H1 (cell line): ENCODE results near the gene CEP192. TPM values are rescaled to one million over a fixed set of nuclear protein-coding genes. Genes with fewer than 3 reads are reported as not detected.

Source experiments
- CTCF ChIA-PET: fragments of 300-600 bp; sonication (Branson Sonifier 250); formaldehyde crosslinking; loops from one replicate; lab custom pipeline; 2021; ENCODE audit not compliant: partially characterized antibody; lab: Charles Lee
- POLR2A ChIA-PET: fragments of 300-600 bp; sonication (Branson Sonifier 250); formaldehyde crosslinking; loops from one replicate; lab custom pipeline; 2021; ENCODE audit warnings: inconsistent platforms; ENCODE audit not compliant: partially characterized antibody; lab: Charles Lee
- DNase-seq, 2 experiments: peaks; one replicate each; pipeline versions ENCODE4 v3.0.0 to v3.0.0-alpha.2; 2010 to 2022; ENCODE audit warnings: low spot score in 2 of 2, low read depth in 1 of 2, mixed read lengths in 1 of 2
- FAIRE-seq: peaks from 2 replicates; lab custom pipeline; 2011; peaks lifted over from hg19 to GRCh38; lab: Jason Lieb, UNC
- H2AFZ ChIP-seq: 2 replicates; pipeline ENCODE4 v1.8.1; 2012; ENCODE audit warnings: low read length, inconsistent platforms
- H2AK5ac ChIP-seq: 2 replicates; pipeline ENCODE4 v1.6.1; 2013; ENCODE audit warnings: low read depth, low read length
- H2BK120ac ChIP-seq: replicated peaks from 2 replicates; pipeline ENCODE3; 2013; ENCODE audit warnings: low read depth, low read length, inconsistent platforms
- H2BK12ac ChIP-seq: 2 replicates; pipeline ENCODE4 v1.6.1; 2013; ENCODE audit warnings: low read depth, low read length
- H2BK15ac ChIP-seq: 2 replicates; pipeline ENCODE4 v1.6.1; 2013; ENCODE audit warnings: low read length
- H2BK20ac ChIP-seq: 2 replicates; pipeline ENCODE4 v1.6.1; 2013; ENCODE audit warnings: low read length
- H2BK5ac ChIP-seq: 2 replicates; pipeline ENCODE4 v1.6.1; 2013; ENCODE audit warnings: low read depth, low read length
- H3K14ac ChIP-seq: 2 replicates; pipeline ENCODE4 v1.6.1; 2013; ENCODE audit warnings: inconsistent platforms; ENCODE audit not compliant: insufficient read length
- H3K18ac ChIP-seq: 2 replicates; pipeline ENCODE4 v1.6.1; 2013; ENCODE audit warnings: low read length; ENCODE audit errors: extremely low read depth
- H3K23ac ChIP-seq: 2 replicates; pipeline ENCODE4 v1.6.1; 2013; ENCODE audit warnings: inconsistent platforms; ENCODE audit not compliant: insufficient read length
- H3K23me2 ChIP-seq: 2 replicates; pipeline ENCODE4 v1.6.1; 2013; ENCODE audit warnings: low read depth, low read length
- H3K27ac ChIP-seq: 2 replicates; pipeline ENCODE4 v1.6.1; 2011; ENCODE audit warnings: low read depth, low read length, inconsistent platforms
- H3K27me3 ChIP-seq, 4 experiments: replicated peaks in 1 of 4; 1 replicate in 1 of 4; 2 replicates in 3 of 4; pipeline versions ENCODE4 v1.6.1 to v1.8.1; 2011 to 2013; ENCODE audit warnings: low read length in 3 of 4, mild to moderate bottlenecking in 3 of 4, inconsistent platforms in 2 of 4, mixed read lengths in 2 of 4, moderate library complexity in 1 of 4; ENCODE audit not compliant: control insufficient read depth in 3 of 4, insufficient read depth in 3 of 4; ENCODE audit errors: extremely low read depth in 1 of 4
- H3K36me3 ChIP-seq, 4 experiments: 2 replicates each; pipeline versions ENCODE4 v1.6.1 to v1.8.1; 2011 to 2013; ENCODE audit warnings: mild to moderate bottlenecking in 4 of 4, low read length in 3 of 4, moderate library complexity in 2 of 4, control low read depth in 1 of 4, inconsistent platforms in 1 of 4; ENCODE audit not compliant: insufficient read depth in 4 of 4, control insufficient read depth in 2 of 4
- H3K4ac ChIP-seq: replicated peaks from 2 replicates; pipeline ENCODE3; 2013; ENCODE audit warnings: low read length, low read depth, mixed read lengths, inconsistent platforms; ENCODE audit not compliant: insufficient read length
- H3K4me1 ChIP-seq, 4 experiments: replicated peaks in 1 of 4; 1 replicate in 1 of 4; 2 replicates in 3 of 4; pipeline versions ENCODE4 v1.6.1 to v1.8.1; 2011 to 2013; ENCODE audit warnings: low read length in 3 of 4, inconsistent platforms in 2 of 4, mixed read lengths in 1 of 4; ENCODE audit not compliant: insufficient read depth in 4 of 4, control insufficient read depth in 3 of 4
- H3K4me2 ChIP-seq, 2 experiments: 2 replicates each; pipeline versions ENCODE4 v1.6.1 to v1.8.1; 2011 to 2013; ENCODE audit warnings: low read depth in 2 of 2, low read length in 2 of 2, control low read depth in 1 of 2, inconsistent platforms in 1 of 2, mild to moderate bottlenecking in 1 of 2; ENCODE audit not compliant: insufficient read depth in 1 of 2
- H3K4me3 ChIP-seq, 4 experiments: fragments of 200-600, 300-600 bp in 1 of 4; sonication (generic), shearing (Covaris generic), sonication (Bioruptor Twin) in 1 of 4; 2 replicates each; pipeline versions ENCODE4 v1.5.1 to v1.8.1; 2011 to 2016; ENCODE audit warnings: low read length in 4 of 4, low read depth in 3 of 4, control low read depth in 2 of 4, inconsistent platforms in 2 of 4, mild to moderate bottlenecking in 2 of 4, mixed read lengths in 1 of 4, moderate library complexity in 1 of 4; ENCODE audit not compliant: insufficient read depth in 2 of 4; ENCODE audit errors: extremely low read depth in 1 of 4
- H3K56ac ChIP-seq: replicated peaks from 2 replicates; pipeline ENCODE3; 2013; ENCODE audit warnings: low read depth, mild to moderate bottlenecking, mixed read lengths, low read length, inconsistent platforms; ENCODE audit not compliant: insufficient read length
- H3K79me1 ChIP-seq: 2 replicates; pipeline ENCODE4 v1.6.1; 2013; ENCODE audit warnings: low read depth, low read length, control low read depth
- H3K79me2 ChIP-seq, 2 experiments: 2 replicates each; pipeline versions ENCODE4 v1.6.1 to v1.8.1; 2012 to 2013; ENCODE audit warnings: low read length in 2 of 2, mild to moderate bottlenecking in 2 of 2, inconsistent platforms in 1 of 2; ENCODE audit not compliant: insufficient read depth in 2 of 2, control insufficient read depth in 1 of 2
- H3K9ac ChIP-seq, 4 experiments: replicated peaks in 1 of 4; 1 replicate in 1 of 4; 2 replicates in 3 of 4; pipeline versions ENCODE4 v1.6.1 to v1.8.1; 2011 to 2013; ENCODE audit warnings: low read depth in 3 of 4, low read length in 3 of 4, control low read depth in 2 of 4, mild to moderate bottlenecking in 2 of 4, moderate library complexity in 2 of 4, inconsistent platforms in 1 of 4; ENCODE audit errors: extremely low read depth in 1 of 4
- H3K9me3 ChIP-seq, 2 experiments: 2 replicates each; pipeline versions ENCODE4 v1.6.1 to v1.8.1; 2012 to 2013; ENCODE audit warnings: mild to moderate bottlenecking in 2 of 2, moderate library complexity in 2 of 2, control low read depth in 1 of 2, inconsistent platforms in 1 of 2, low read depth in 1 of 2, low read length in 1 of 2, mixed read lengths in 1 of 2; ENCODE audit not compliant: insufficient read depth in 2 of 2
- H4K20me1 ChIP-seq, 2 experiments: replicated peaks in 1 of 2; 2 replicates each; pipeline versions ENCODE3 to v1.8.1; 2011 to 2013; ENCODE audit warnings: inconsistent platforms in 2 of 2, low read length in 2 of 2, mild to moderate bottlenecking in 1 of 2; ENCODE audit not compliant: insufficient read depth in 2 of 2, control insufficient read depth in 1 of 2
- H4K5ac ChIP-seq: 2 replicates; pipeline ENCODE4 v1.6.1; 2013; ENCODE audit warnings: low read length, low read depth, mixed read lengths, inconsistent platforms; ENCODE audit not compliant: insufficient read length
- H4K8ac ChIP-seq: 2 replicates; pipeline ENCODE4 v1.8.0; 2013; ENCODE audit warnings: mild to moderate bottlenecking, moderate library complexity, low read length, inconsistent platforms; ENCODE audit not compliant: insufficient read depth; ENCODE audit errors: extremely low read depth
- H4K91ac ChIP-seq: replicated peaks from 2 replicates; pipeline ENCODE3; 2013; ENCODE audit warnings: low read length, mixed read lengths, inconsistent platforms; ENCODE audit not compliant: insufficient read length
- ATF2 ChIP-seq: IDR thresholded peaks from 2 replicates; pipeline ENCODE4 v1.6.1; 2012; ENCODE audit warnings: low read length, inconsistent platforms
- E2F6 ChIP-seq: IDR thresholded peaks from 2 replicates; pipeline ENCODE4 v1.6.1; 2012; ENCODE audit warnings: inconsistent platforms
- KDM4A ChIP-seq: IDR thresholded peaks from one replicate; pipeline ENCODE4 v1.7.1; 2012; ENCODE audit warnings: low read depth, mild to moderate bottlenecking, moderate library complexity, low read length, inconsistent platforms; ENCODE audit not compliant: severe bottlenecking
- POLR2AphosphoS5 ChIP-seq: IDR thresholded peaks from 2 replicates; pipeline ENCODE4 v1.6.1; 2011; ENCODE audit warnings: low read depth, low read length
- RFX5 ChIP-seq: IDR thresholded peaks from 2 replicates; pipeline ENCODE4 v1.6.1; 2011; ENCODE audit warnings: low read depth, low read length, improper control_type of control experiment, borderline replicate concordance
- RNF2 ChIP-seq: fragments of 200-900, 300-1000 bp; sonication (generic); IDR thresholded peaks from 2 replicates; pipeline ENCODE4 v1.7.1; 2016; ENCODE audit warnings: borderline replicate concordance, low read depth, mild to moderate bottlenecking, antibody characterized with exemption, low read length; ENCODE audit not compliant: poor library complexity, severe bottlenecking; ENCODE audit errors: missing control alignments
- SP4 ChIP-seq: IDR thresholded peaks from 2 replicates; pipeline ENCODE4 v1.6.1; 2012; ENCODE audit warnings: low read length, inconsistent platforms
- SRF ChIP-seq: IDR thresholded peaks from 2 replicates; pipeline ENCODE4 v1.6.1; 2011; ENCODE audit warnings: mild to moderate bottlenecking, low read depth, low read length, moderate library complexity
- TAF1 ChIP-seq: IDR thresholded peaks from 2 replicates; pipeline ENCODE4 v1.6.1; 2011; ENCODE audit warnings: mild to moderate bottlenecking, low read depth, low read length
- TEAD4 ChIP-seq: IDR thresholded peaks from 2 replicates; pipeline ENCODE4 v1.6.1; 2012; ENCODE audit warnings: low read depth, low read length, inconsistent platforms, mixed read lengths
- ZNF274 ChIP-seq: IDR thresholded peaks from 2 replicates; pipeline ENCODE4 v1.7.0; 2012; ENCODE audit warnings: low read length, borderline replicate concordance; ENCODE audit errors: extremely low read depth
- WGBS, 2 experiments: shearing (Covaris generic) in 1 of 2; methylation state at CpG; one replicate each; pipeline versions ENCODE4 v1.1.6 to v1.1.7; 2013 to 2015; ENCODE audit warnings: low lambda C conversion rate in 2 of 2, mixed read lengths in 2 of 2, inconsistent platforms in 1 of 2, low coverage in 1 of 2, missing lambda C conversion rate in 1 of 2; ENCODE audit not compliant: insufficient replicate concordance in 2 of 2, insufficient coverage in 1 of 2, insufficient read length in 1 of 2; ENCODE audit errors: extremely low coverage in 1 of 2, missing lambda C conversion rate in 1 of 2; 5-methylcytosine and 5-hydroxymethylcytosine counted together
- polyA plus RNA-seq, 7 experiments: library from polyadenylated mRNA; depleted of rRNA in 3 of 7; stranded (reverse) in 5 of 7; unstranded in 2 of 7; fragments of >200 nt in 5 of 7; fragments of 200-250 nt in 2 of 7; gene quantifications; 1 replicate in 5 of 7; 2 replicates in 1 of 7; 4 replicates in 1 of 7; pipeline versions ENCODE4 v1.2.1 to v1.2.3, GENCODE V29; 2011 to 2013; ENCODE audit warnings: missing spikeins in 2 of 7, mixed read lengths in 2 of 7
- total RNA-seq: library from RNA; stranded (reverse); fragmentation: NEBNext Ultra II Directional; extraction: Animal tissue kit (Norgen Biotek cat#: 25700); gene quantifications from 2 replicates; pipeline ENCODE4 v1.2.1, GENCODE V29; 2021

CEP192 gene
- total and polyA plus RNA-seq, 2 of the 8 experiments (the other 6 are each of a cell fraction or from before 2014, with no cell fraction given), result 13.4 to 23.1 TPM

GRCh38 chr18:13004396-13004795 lies 13.2 kb downstream of the CEP192 start:
- H2AFZ ChIP-seq, result no peak overlapping the region
- FAIRE-seq (no peak), DNase-seq (no peak)
- no peak overlapping the region for H3K18ac ChIP-seq
- H2BK12ac ChIP-seq, result no peak overlapping the region
- no peak overlapping the region for H3K56ac ChIP-seq
- peaks cover 0 to 18% (median 5%) of the 10 kb centered on the region in 4 experiments; a peak in 4 of 8 replicates for H3K36me3 ChIP-seq
- peaks cover 0 to 7% of the 10 kb centered on the region in 2 experiments; a peak in 2 of 4 replicates for H3K79me2 ChIP-seq
- no peaks in the 10 kb centered on the region for H3K9me3 ChIP-seq
- H4K8ac ChIP-seq, result 0 out of 2 replicates have a peak overlapping the region, but pooled peaks have one; percentile 20
- no peak overlapping the region for H4K5ac ChIP-seq
- H3K23me2 ChIP-seq, result 0 out of 2 replicates have a peak, but pooled peaks cover 1% of the 10 kb centered on the region
- no peak overlapping the region for H3K27ac ChIP-seq
- no peak overlapping the region for H2BK120ac ChIP-seq
- H3K4ac ChIP-seq, result no peak overlapping the region
- H2BK20ac ChIP-seq, result no peak overlapping the region
- H3K27me3 ChIP-seq, result no peaks in the 10 kb centered on the region
- no peaks in the 10 kb centered on the region for H3K4me1 ChIP-seq
- H3K79me1 ChIP-seq, result peaks cover 10% of the 10 kb centered on the region
- H3K4me3 ChIP-seq, result no peak overlapping the region
- no peak overlapping the region for H2BK5ac ChIP-seq
- WGBS, 2 experiments, result 94% methylated on average over 8 of the region's 8 CpGs; no CpG with 5 or more reads in 1 of the 2 experiments
- no peak overlapping the region for H2AK5ac ChIP-seq
- POLR2A ChIA-PET, result interaction anchor here (1.5 kb wide), 1 partner anchor 9 kb away, joined by 5 read pairs; no protein-coding TSS in a partner anchor
- H3K4me2 ChIP-seq, result no peak overlapping the region
- CTCF ChIA-PET, result interaction anchor here (0.7 to 1.6 kb wide), 4 partner anchors 9 to 119 kb away, joined by 3 to 4 read pairs (median 4); no protein-coding TSS in a partner anchor
- peaks cover 4 to 7% of the 10 kb centered on the region in 2 experiments for H4K20me1 ChIP-seq
- H2BK15ac ChIP-seq, result no peak overlapping the region
- H3K14ac ChIP-seq, result no peak overlapping the region
- H3K9ac ChIP-seq, result no peak overlapping the region; a peak in 1 of 7 replicates
- H4K91ac ChIP-seq, result no peak overlapping the region
- H3K23ac ChIP-seq, result no peak overlapping the region
- no peak for TF ChIP-seq RNF2
- no peak for TF ChIP-seq E2F6
- no peak for TF ChIP-seq SRF
- no peak for TF ChIP-seq ZNF274
- no peak for TF ChIP-seq RFX5
- no peak for TF ChIP-seq SP4
- no peak for TF ChIP-seq TAF1
- no peak for TF ChIP-seq ATF2
- TF ChIP-seq POLR2AphosphoS5, result no peak
- TF ChIP-seq KDM4A, result no peak
- TF ChIP-seq TEAD4, result no peak
